CD4-positive, alpha-beta T cell treated with Interleukin-21 for 1 hour (primary cell): ENCODE results near the gene FAM169A.
"Not testable (repeated sequence)": the region's sequence is repeated elsewhere in the genome, so short reads cannot be mapped to it uniquely, and the experiment has no call there.

Source experiments
- DNase-seq: peaks from one replicate; pipeline ENCODE4 v3.0.0-alpha.2; 2020

Gene FAM169A

DNA sequence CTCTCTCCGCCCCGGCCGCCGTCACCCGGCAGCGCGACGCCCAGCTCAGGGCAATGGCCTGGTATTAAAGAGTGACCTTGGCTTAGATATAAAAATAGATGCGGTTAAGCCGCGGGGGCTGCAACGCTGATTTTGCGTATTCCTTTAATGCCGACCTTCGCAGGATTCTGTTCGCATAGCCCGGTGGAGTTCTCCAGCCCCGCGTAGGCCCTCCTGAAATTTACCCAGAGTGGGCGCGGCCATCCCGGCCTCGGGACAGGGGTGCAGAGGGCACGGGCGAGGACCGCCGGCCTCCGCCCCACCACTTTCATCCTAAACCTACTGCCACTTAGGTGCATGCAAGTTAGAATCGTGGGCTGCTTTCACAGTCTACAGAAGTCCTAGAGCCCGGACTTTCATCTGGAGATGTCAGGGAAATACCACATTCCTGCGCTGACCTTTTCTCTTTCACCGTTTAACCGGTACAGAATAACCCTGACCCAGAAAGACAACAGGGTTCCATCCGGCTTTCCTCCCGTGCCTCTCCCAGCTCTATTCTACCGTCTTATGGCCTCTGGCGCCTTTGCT, 492 bp upstream of the FAM169A start:
- DNase-seq: no peak

DNA sequence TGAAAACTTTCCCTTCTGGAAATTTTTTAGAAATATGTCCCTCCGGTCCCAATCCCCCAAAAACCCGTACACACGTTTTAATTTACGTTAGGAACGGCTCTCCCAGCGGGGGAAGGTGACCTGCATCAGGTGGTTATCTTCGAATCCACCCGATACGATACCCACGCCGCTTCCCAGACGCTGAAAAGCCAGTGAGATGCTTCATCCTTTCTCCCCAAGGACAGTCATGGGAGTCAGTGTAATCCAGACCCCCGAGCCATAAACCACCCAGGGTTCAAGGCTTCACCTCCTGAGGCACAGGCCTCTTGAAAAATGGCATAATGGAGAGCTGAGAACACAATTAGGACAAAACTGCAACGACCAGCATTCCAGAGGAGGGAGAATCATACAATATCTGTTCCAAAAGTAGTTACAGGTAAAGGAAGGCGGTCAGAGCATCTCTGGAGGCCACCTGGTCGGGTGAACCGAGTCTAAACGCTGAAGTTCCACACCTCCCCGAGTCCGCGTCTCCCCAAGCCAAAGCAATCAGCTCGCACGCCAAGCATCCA, 857 bp downstream of the FAM169A start:
- DNase-seq: no peak

DNA sequence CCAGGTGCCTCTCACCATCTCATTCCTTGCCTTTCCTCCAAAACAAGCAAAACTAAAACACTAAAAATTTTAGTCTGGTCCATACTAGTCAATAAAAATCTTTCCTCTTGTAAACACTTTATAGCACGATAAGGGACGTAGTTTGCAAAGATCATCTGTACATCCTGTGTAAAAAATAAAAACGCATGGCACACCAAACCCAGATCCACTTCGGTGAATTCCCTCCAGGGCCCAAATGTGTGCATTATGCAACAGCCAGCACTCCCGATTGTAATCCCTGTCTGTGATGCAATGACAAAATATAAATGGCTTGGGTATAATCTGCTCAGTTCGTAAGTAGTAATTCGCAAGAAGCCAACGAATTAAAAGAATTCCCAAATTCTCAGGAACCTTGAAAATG, 1.4 kb downstream of the FAM169A start:
- no peak for DNase-seq

DNA sequence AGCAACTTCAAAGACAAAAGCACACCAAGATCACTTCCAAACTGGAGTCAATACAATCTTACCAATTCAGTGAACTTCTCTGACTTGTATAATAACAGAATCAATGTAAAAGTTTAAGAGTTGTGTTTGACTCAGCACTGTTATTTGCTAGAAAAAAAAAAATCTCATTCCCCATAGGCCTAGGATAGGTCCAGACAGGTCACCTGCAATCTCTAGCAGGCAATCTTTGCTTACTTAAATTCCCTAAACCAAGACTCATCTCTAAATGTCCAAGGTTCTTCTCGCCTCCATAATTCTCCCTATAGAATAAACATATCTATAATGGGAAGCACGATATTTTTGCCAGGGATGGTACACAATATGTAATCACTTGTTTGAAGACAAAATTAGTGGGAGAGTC, 2.5 kb downstream of the FAM169A start:
- no peak for DNase-seq

DNA sequence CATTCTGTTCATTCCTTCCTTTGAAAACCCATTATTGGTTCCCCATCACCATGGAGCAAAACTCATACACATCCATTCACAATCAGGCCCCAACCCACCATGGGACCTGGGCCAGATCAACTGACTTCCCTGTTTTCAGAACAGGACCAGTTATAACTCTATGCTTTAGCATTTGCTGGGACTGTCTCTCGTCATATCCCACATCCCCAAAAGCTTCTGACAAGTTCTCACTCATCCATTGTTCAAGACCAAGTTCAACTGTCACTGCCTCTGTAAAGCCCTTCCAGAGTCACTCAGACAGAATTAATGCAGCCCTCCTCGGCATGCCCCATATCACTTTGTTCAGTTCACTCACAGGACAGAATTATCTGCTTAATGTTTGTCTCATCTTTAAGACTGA, 4.0 kb downstream of the FAM169A start:
- DNase-seq: no peak

DNA sequence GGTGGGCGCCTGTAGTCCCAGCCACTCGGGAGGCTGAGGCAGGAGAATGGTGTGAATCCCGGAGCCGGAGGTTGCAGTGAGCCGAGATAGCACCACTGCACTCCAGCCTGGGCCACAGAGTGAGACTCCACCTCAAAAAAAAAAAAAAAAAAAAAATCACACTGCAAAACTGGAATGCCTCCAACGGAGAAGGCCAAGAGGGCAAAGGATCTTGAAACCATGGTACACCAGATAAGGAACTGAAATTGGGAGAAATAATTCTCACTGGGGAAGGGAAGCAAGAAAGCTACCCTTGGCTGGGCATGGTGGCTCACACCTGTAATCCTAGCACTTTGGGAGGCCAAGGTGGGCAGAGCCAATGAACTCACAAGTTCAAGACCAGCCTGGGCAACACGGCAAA, 9.2 kb downstream of the FAM169A start:
- not testable (repeated sequence) for DNase-seq

DNA sequence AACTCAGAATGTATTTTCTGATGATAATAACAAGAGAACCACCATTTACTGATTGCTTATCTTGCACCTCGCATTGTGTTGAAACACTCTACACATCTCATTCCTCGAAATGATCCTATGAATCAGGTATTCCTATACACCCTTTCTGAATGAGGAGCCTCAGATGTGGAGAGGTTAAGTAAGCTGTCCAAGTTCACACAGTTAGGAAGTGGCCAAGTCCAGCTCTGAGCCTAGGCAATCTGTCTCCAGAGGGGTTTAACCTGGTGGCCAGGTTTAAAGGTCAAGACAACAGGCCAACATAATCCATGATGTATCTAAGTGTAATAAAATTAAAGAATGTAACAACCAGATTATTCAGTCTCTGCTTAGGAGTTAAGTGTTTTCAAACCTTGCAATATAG, 12.9 kb downstream of the FAM169A start:
- DNase-seq: no peak

DNA sequence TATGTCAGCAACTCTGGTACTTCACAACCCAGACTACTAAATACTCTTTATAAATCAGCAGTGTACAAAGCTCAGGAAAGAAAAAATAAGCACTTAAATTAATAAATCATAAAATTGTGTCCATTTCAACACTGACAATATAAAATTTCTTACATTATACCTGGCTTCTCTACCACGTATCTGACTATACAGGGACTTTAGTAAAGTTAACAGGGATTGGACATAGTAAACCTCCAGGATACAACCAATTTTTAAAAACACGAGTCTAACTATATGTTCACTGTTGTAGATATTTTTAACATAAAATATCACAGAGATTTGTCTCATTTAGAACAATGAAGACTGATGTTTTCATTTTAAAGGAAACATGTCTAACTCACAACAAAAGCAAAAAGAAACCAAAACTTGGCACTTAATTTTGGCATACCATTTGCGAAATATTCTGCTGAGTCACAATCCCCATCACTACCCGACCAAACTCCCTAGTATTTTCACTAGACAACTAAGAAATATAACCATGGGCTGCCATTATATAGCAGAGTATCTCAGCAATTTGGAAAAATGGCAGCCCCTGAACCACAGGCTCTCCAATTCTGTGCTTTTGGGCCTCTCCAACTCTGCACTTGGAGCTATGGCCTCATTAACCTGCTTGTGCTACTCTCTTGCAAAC, 14.4 kb downstream of the FAM169A start:
- no peak for DNase-seq

DNA sequence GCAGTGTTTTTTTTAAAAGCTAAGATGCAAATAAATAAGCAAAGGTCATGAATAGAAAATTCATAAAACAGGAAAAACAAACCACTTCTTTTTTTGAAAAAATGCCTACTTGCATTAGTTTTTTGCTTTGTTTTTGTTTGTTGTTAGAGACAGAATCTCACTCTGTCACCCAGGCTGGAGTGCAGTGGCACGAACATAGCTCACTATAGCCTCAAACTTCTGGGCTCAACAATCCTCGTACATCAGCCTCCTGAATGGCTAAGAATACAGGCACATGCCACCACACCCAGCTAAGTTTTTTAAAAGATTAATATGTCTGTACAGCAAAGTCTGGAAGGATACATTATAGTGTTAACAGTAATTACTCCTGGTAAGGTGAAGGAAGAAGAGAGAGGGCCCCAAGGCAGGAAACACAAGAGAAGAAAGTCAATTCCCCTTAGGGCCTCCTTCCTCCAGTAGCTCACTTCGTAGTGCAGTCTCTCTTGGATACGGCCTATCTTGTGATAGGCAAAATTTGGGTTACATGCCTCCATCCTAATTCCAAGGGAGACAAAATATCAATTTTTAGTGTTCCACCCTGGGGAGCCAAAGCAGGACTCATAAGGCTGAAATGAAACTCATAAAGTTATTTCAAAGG, 15.3 kb downstream of the FAM169A start:
- DNase-seq: no peak

DNA sequence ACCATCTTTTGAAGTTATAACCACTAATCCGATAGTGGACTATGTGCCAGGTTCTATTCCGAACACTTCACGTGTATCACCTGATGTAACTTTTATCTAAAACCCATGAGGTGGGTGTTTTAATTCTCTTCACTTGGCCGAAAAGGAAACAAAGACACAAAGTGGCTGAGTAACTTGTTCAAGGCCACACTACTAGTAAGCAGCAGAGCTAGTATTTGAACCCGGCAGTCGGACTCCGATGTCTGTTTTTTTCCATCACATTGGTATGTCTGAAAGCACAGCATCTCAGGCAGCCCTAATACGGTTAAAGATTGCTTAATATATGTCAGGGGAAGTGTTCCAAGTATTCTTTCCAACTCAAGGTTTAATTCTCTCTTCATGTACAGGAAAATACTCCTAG, 16.2 kb downstream of the FAM169A start:
- DNase-seq: no peak

DNA sequence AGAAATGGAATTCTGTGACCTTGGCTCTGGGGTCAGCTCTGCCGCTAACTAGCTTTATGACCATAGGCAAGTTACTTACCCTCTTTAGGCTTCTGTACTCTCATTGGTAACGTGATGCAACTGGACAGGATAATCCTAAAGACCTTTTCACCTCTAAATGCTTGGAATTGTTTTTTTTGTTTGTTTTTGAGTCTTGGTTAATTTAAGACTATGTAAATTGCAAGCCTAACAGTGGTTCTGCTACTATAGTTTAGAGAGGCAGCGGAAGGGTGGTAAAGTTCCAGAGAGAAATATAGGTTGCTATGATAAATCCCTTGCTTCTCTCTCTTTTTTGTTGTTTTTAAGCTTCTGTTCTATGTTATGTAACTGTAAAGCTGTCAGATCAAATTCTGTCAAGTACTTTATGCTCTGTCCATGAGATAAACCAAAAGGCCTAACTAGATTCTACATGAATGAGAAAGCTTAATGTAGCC, 17.6 kb downstream of the FAM169A start:
- DNase-seq: no peak

DNA sequence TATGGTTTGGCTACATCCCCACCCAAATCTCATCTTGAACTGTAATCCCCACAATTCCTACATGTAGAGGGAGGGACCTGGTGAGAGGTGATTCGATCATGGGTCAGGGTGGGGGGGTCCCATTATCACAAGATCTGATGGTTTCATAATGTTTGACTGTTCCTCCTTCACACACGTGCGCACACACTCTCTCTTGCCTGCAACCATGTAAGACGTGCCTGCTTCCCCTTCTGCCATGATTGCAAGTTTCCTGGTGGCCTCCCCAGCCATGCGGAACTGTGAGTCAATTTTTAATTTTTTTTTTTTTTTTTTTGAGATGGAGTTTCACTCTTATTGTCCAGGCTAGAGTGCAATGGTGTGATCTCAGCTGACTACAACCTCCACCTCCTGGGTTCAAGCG, 27.0 kb downstream of the FAM169A start:
- DNase-seq: no peak

DNA sequence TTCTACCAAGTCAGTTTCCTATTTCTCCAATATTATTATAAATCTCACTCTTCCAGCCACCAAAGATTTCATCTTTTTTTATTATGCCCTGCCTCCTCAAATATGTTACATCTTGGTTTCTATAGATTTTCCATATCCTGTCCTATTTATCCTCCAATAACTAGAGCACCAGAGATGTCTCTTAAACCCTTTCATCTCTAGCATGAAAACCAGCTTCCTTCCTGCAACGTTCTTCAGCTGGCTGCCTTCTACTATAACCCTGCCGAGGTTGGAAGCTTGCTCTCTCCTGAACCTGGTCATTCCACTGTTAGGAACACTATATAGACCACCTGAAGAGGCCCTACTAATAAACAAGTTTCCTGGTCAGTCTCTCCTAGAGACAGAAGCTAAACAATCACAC, 27.9 kb downstream of the FAM169A start:
- no peak for DNase-seq

DNA sequence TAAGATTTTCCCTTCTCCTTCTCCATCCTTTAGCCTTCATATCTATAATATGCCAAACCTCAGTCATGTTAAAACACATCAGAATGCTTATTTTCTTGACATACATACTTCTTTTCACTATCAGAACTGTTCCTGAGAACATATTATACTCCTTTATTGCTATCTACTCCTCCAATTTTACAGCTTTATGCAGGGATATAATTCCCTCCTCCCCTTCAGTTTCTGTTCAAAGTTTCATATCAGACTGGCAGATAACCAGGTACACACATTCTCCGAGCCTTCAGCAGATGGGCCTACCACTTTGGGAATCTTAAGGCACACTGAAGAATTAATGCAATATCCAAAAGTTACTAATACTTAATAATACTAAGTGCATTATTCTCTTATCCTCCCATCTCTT, 29.1 kb downstream of the FAM169A start:
- no peak for DNase-seq

DNA sequence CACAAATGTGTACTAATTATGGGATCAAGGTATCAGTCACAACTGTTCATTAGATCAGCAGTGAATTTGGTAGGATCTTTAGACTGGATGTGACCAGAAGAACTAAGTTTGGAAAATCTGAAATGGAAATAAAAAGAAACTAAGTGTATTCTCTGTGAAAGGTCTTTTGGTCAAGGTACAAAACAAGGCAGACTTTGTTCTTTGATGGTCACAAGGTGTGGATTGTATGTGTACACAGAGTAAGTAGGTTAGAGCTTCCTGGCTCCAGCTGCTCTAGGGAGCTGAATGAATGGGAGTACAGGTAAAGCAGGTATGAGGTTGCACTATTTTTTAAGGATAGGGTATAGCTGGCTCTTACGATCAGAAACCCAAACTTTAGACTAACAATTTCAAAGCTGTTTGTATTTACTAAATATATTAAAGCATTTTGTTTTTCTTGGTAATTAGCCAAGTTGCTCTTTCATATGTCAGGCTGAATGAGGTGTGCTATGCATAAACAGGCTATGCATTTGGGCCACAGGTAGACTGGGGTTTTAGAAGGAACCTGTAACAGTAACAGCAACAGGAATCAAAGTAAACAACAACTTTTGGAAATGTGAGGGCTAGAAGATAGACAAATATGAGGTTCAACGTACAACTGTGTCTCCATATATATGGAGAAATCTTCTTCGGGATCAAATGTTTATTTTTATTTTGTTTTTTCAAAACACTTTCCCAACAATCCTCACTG, 32.5 kb downstream of the FAM169A start:
- no peak for DNase-seq

DNA sequence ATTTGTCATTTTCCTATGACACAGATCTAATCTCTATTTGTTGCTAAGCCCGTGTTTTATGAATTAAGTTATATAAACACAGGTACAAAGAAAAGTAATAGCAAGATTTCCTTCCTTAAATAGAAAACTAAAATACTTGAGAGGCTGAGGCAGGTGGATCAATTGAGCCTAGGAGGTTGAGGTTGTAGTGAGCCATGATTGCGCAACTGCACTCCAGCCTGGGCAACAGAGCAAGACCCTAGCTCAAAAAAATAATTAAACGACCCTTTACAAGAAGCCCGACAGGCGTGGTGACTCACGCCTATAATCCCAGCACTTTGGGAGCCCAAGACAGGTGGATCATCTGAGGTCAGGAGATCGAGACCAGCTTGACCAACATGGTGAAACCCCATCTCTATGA, 36.8 kb downstream of the FAM169A start:
- DNase-seq: no peak

DNA sequence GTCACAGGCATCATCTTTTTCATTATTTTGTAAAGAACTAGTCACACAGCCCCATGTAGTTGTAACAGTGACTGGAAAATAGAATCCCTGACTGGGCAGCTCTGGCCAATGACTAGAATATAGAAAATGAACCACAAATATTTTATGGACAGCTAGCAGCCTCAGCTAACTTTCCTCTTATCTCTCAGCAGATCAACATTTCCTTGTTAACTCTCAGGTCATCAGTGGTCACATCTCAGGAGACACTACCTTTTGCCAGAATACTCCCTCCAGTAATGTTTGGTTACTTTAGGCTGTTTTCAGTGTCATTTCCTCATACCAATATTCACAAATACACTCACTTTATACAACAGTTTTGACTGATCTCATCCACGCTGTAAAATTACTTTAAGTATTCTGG, 43.9 kb downstream of the FAM169A start:
- DNase-seq: no peak

DNA sequence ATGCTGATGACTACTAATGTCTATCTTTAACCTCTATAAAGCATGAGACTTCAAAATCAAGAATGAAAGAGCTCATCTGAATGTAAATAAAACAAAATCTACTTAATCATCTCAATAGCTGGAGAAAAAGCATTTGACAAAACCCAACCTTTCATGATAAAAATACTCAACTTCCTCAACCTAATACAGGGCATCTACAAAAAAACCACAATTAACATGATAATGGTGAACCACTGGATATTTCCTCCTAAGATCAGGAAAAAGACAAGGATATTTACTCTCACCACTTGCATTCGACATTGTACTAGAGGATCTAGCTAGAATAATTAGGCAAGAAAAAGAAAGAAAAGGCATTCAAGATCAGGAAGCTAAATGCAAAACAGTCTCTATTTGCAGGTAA, 49.3 kb downstream of the FAM169A start:
- no peak for DNase-seq

DNA sequence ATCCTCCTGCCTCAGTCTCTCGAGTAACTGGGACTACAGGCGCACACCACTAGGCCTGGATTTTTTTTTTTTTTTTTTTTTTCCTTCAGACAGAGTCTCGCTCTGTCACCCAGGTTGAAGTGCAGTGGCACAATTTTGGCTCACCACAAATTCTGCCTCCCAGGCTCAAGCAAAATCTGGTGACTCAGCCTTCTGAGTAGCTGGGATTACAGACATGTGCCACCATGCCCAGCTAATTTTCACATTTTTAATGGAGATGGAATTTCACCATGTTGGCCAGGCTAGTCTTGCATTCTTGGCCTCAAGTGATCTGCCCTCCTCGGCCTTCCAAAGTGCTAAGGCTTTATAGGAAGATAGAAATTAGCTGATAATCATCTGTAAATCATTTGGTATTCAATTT, 55.3 kb downstream of the FAM169A start:
- DNase-seq: no peak

DNA sequence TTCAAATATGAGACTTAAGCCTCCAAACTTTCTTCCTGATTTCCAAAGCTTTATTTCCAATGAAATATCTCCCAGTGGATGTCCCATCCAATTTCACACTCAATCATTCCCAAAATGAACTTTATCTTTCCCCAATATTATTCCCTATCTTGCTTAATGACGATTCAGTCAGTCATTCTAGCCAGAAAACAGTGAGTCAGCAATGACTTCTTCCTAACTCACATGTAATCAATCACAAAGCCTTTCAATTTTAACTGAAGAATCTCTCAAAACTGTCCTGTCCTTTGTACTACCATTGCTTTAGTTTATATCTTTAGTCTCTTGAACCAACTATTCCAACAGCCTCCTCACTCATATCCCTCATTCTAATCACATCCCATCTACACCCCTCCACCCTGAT, 64.2 kb downstream of the FAM169A start:
- DNase-seq: no peak

DNA sequence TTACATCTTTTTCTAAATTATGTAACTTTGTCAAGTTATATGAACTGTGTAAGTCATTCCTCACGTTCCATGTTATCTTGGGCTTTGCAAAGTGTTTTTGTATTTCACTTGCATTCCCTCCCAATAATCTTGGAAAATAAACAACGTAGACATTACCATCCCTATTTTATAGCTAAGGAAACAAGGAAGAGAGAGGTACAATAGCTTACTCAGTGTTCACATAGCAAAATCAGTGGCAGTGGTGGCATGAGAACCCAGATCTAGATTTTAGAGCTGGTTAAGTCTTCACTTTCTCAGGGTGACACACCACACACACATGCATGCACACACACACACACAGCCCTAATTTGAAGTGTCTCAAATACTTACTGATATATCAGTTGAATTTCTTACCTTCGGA, 65.0 kb downstream of the FAM169A start:
- no peak for DNase-seq

DNA sequence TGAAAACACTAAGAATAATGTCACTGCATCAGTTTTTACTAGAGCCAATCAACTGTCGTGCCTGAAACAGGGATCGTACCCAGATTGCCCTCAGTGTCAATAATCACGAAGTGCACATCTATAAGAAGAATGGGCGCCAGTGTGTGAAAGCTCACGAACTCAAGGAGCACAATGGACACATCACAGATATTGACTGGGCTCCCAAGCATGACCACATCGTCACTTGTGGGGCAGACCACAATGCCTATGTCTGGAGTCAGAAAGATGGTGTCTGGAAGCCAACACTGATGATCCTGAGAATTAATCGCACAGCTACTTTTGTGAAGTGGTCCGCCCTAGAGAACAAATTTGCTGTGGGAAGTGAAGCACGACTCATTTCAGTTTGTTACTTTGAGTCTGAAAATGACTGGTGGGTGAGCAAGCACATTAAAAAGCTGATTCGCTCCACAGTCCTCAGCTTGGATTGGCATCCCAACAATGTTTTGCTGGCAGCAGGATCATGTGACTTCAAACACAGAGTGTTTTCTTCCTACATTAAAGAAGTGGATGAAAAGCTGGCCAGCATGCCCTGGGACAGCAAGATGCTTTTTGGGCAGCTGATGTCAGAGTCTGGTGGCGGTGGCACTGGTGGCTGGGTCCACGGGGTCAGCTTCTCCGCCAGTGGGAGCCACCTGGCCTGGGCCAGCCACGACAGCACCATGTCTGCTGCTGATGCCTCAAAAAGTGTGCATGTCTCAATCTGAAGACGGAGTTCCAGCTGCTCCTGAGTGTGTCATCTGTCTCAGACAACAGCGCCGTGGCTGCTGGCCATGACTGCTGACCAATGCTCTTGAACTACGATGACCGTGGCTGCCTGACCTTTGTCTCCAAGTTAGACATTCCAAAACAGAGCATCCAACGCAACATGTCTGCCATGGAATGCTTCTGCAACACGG, 66.9 kb downstream of the FAM169A start:
- no peak for DNase-seq

DNA sequence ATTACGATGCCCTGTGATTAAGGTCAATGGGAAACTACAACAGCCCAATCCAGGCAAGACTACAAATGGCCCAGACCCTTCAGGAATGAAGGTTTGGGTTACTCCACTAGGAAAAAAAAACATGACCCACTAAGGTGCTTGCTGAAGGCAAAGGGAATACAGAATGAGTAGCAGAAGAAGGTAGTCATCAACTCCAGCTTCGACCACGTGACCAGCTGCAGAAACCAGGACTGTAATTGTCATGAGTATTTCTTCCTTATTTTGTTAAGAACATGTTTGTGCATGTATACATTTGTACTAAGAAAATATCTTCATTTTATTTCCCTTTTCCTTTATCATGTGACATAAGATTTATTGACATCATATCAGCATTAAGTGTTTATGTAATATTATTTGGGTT, 74.5 kb downstream of the FAM169A start:
- not testable (repeated sequence) for DNase-seq
